GM12878 (cell line): ENCODE data around the gene PLCB4. TPM values are rescaled to one million over a fixed set of nuclear protein-coding genes. Genes with fewer than 3 reads are reported as not detected.

ENCODE experiments used
- ATAC-seq: fragments of 200-7000 bp; cut with Tn5 transposase; 3 replicates; pipeline ENCODE4 v1.9.1; 2020; ENCODE audit warnings: mild to moderate bottlenecking, moderate library complexity
- BruUV-seq: library from RNA; stranded (reverse); fragments of 400-500 nt; replicated peaks from 2 replicates; lab custom pipeline; 2021; lab: Mats Ljungman, UMichigan
- CTCF ChIA-PET: fragments of 300-600 bp; sonication (Branson Sonifier 250); formaldehyde crosslinking; extraction: SDS; loops from one replicate; lab custom pipeline; 2021; ENCODE audit warnings: inconsistent platforms; lab: Yijun Ruan, JAX
- POLR2A ChIA-PET: fragments of 350-600 bp; formaldehyde crosslinking; extraction: SDS; loops from one replicate; lab custom pipeline; 2021; ENCODE audit warnings: inconsistent platforms; lab: Charles Lee
- RAD21 ChIA-PET: fragments of 300-600 bp; sonication (Branson Sonifier 250); formaldehyde crosslinking; loops from one replicate; lab custom pipeline; 2023; ENCODE audit warnings: antibody characterized with exemption; ENCODE audit not compliant: unreplicated experiment; lab: Charles Lee
- SMC1A ChIA-PET: fragments of 300-600 bp; sonication (Branson Sonifier 250); formaldehyde crosslinking; loops from one replicate; lab custom pipeline; 2023; ENCODE audit not compliant: unreplicated experiment, uncharacterized antibody; lab: Charles Lee
- DNase-seq: peaks from one replicate; pipeline ENCODE4 v3.0.0-alpha.2; 2011; ENCODE audit warnings: low read depth, low spot score
- FAIRE-seq: peaks from 3 replicates; lab custom pipeline; 2011; peaks lifted over from hg19 to GRCh38; lab: Jason Lieb, UNC
- H2AFZ ChIP-seq: 2 replicates; pipeline ENCODE4 v1.6.0; 2011; ENCODE audit warnings: low read depth, low read length, control low read depth; ENCODE audit not compliant: control insufficient read depth
- H3K27ac ChIP-seq: 2 replicates; pipeline ENCODE4 v1.5.1; 2011; ENCODE audit warnings: control low read depth; ENCODE audit not compliant: control insufficient read depth, insufficient read depth
- H3K27me3 ChIP-seq, 2 experiments: replicated peaks in 1 of 2; 2 replicates each; pipeline versions ENCODE4 v1.6.0 to v1.6.1; 2011; ENCODE audit warnings: low read length in 1 of 2; ENCODE audit not compliant: control insufficient read depth in 2 of 2, insufficient read depth in 2 of 2
- H3K36me3 ChIP-seq, 2 experiments: 2 replicates each; pipeline ENCODE4 v1.5.1; 2011; ENCODE audit warnings: low read length in 1 of 2; ENCODE audit not compliant: control insufficient read depth in 2 of 2, insufficient read depth in 2 of 2
- H3K4me1 ChIP-seq: 2 replicates; pipeline ENCODE4 v1.6.1; 2011; ENCODE audit warnings: mild to moderate bottlenecking, low read length, moderate library complexity, mixed read lengths; ENCODE audit not compliant: control insufficient read depth, insufficient read depth
- H3K4me2 ChIP-seq: 2 replicates; pipeline ENCODE4 v1.6.0; 2011; ENCODE audit warnings: control low read depth; ENCODE audit not compliant: control insufficient read depth, insufficient read depth
- H3K4me3 ChIP-seq: fragments of 200-600 bp; sonication (generic); 2 replicates; pipeline ENCODE4 v1.5.1; 2016
- H3K79me2 ChIP-seq: 2 replicates; pipeline ENCODE4 v1.6.0; 2011; ENCODE audit warnings: low read length; ENCODE audit not compliant: control insufficient read depth, insufficient read depth
- H3K9ac ChIP-seq: 2 replicates; pipeline ENCODE4 v1.8.0; 2011; ENCODE audit warnings: low read length, control low read depth, mixed read lengths; ENCODE audit not compliant: control insufficient read depth, insufficient read depth
- H3K9me3 ChIP-seq: replicated peaks from 3 replicates; pipeline ENCODE4 v1.5.1; 2011; ENCODE audit warnings: mild to moderate bottlenecking, low read length; ENCODE audit not compliant: control insufficient read depth, insufficient read depth
- H4K20me1 ChIP-seq: 2 replicates; pipeline ENCODE4 v1.6.0; 2011; ENCODE audit not compliant: control insufficient read depth, insufficient read depth
- ATF7 ChIP-seq: fragments of 450-650 bp; IDR thresholded peaks from 2 replicates; pipeline ENCODE4 v1.6.1; 2016; ENCODE audit warnings: low read depth, mild to moderate bottlenecking
- ELK1 ChIP-seq: IDR thresholded peaks from 2 replicates; pipeline ENCODE4 v1.6.1; 2012; ENCODE audit warnings: low read depth, low read length, improper control_type of control experiment
- HDAC2 ChIP-seq: fragments of 200-600 bp; sonication (generic); IDR thresholded peaks from 2 replicates; pipeline ENCODE4 v1.6.1; 2017
- HDAC6 ChIP-seq: fragments of 200-600 bp; sonication (generic); IDR thresholded peaks from one replicate; pipeline ENCODE4 v1.8.0; 2017; ENCODE audit warnings: antibody characterized with exemption; ENCODE audit not compliant: unreplicated experiment
- POLR2AphosphoS5 ChIP-seq: IDR thresholded peaks from 2 replicates; pipeline ENCODE4 v1.6.1; 2011; ENCODE audit warnings: mild to moderate bottlenecking, low read length, inconsistent platforms
- SMAD1 ChIP-seq: fragments of 450-650 bp; IDR thresholded peaks from 2 replicates; pipeline ENCODE4 v1.6.1; 2018; ENCODE audit warnings: mild to moderate bottlenecking, low read depth; ENCODE audit not compliant: partially characterized antibody
- SUPT20H ChIP-seq: IDR thresholded peaks from 2 replicates; pipeline ENCODE4 v1.6.1; 2011; ENCODE audit warnings: low read depth, mild to moderate bottlenecking, low read length, moderate library complexity, borderline replicate concordance; ENCODE audit not compliant: control insufficient read depth
- ZBTB11 ChIP-seq: fragments of 450-650 bp; formaldehyde crosslinking; IDR thresholded peaks from 2 replicates; pipeline ENCODE4 v1.5.0; 2022; ENCODE audit warnings: mild to moderate bottlenecking, missing genetic modification characterization
- ZNF592 ChIP-seq: fragments of 450-650 bp; IDR thresholded peaks from 2 replicates; pipeline ENCODE4 v1.6.1; 2017; ENCODE audit warnings: mild to moderate bottlenecking, moderate library complexity
- WGBS: methylation state at CpG from one replicate; pipeline ENCODE4 v1.1.6; 2016; ENCODE audit warnings: low lambda C conversion rate; ENCODE audit not compliant: insufficient replicate concordance, insufficient coverage; ENCODE audit errors: missing lambda C conversion rate; 5-methylcytosine and 5-hydroxymethylcytosine counted together
- in situ Hi-C: fragments of 300-500 bp; cut with MboI; formaldehyde crosslinking; loops from 9 replicates; pipeline ENCODE4 v1.14.3; 2018; ENCODE audit warnings: mixed read lengths
- intact Hi-C: fragments of 100-400 bp; cut with micrococcal nuclease; formaldehyde crosslinking; loops from one replicate; pipeline ENCODE4 v1.14.2; 2022; ENCODE audit not compliant: unreplicated experiment
- polyA plus RNA-seq, 11 experiments: library from polyadenylated mRNA; depleted of rRNA in 4 of 11; unstranded in 6 of 11; stranded (reverse) in 5 of 11; fragments of >200 nt; fragmentation: Nextera tagmentation in 4 of 11; fragmentation: Illumina TruSeq in 1 of 11; extraction: Ambion mirVana in 4 of 11; extraction: Trizol in 1 of 11; gene quantifications; 1 replicate in 1 of 11; 2 replicates in 10 of 11; pipeline versions ENCODE4 v1.2.1 to v1.2.3, GENCODE V29; 2011 to 2016; ENCODE audit warnings: inconsistent platforms in 2 of 11, missing spikeins in 2 of 11, low read depth in 1 of 11
- total RNA-seq, 4 experiments: library from RNA; depleted of rRNA in 3 of 4; stranded (reverse); fragments of >200 nt in 3 of 4; fragmentation: Illumina TruSeq in 1 of 4; extraction: Trizol in 1 of 4; gene quantifications; 2 replicates each; pipeline versions ENCODE4 v1.2.1 to v1.2.3, GENCODE V29; 2013 to 2021
- TF ChIP-seq, protein P1 (sequence below): fragments of 450-650 bp; IDR thresholded peaks from 2 replicates; pipeline ENCODE4 v1.6.1; 2017; ENCODE audit warnings: antibody characterized with exemption, mild to moderate bottlenecking, moderate library complexity

The PLCB4 gene
- total and polyA plus RNA-seq, 10 of the 15 experiments (the other 5 are each of a cell fraction or from before 2014, with no cell fraction given): not detected

DNA sequence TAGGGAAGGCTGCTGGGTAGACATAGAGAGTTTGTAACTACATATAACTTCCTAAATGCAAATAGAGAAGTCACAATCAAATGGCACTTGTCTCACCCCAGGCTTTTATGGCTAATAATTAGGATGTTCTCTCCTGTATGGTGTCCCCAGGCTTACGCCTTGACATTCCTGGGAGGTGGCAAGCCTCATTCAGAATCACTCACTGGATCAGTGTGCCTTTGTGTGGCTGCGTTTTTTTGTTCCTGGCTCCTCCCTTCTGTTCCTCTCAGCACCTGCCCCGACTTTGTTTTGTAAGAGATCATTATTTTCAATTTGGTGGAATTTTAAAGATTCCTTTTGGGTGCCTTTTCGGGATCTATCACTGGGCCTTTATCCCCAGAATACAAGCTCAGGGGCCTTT lies 451.2 kb downstream of the PLCB4 start:
- no TSS peak for BruUV-seq
- Histone ChIP-seq H3K9me3 (no peaks in the 10 kb centered on the region; the same call in 2 of the 3 replicates), H3K4me3 (no peak overlapping the region), H3K27me3 (peaks cover 2 to 12% of the 10 kb centered on the region in 2 experiments), H3K9ac (no peak overlapping the region), H4K20me1 (no peaks in the 10 kb centered on the region), H3K36me3 (no peaks in the 10 kb centered on the region; a peak in 1 of 4 replicates), H2AFZ (no peak overlapping the region), H3K4me2 (no peak overlapping the region), H3K27ac (no peak overlapping the region), H3K4me1 (peaks cover 6% of the 10 kb centered on the region; the same call in 1 of the 2 replicates), H3K79me2 (peaks cover 14% of the 10 kb centered on the region)
- CTCF ChIA-PET: interaction anchor here (1.1 kb wide), 1 partner anchor 89 kb away, joined by 4 read pairs; no protein-coding TSS in a partner anchor
- POLR2A ChIA-PET: no interaction called here
- ATAC-seq (no peak), DNase-seq (no peak), FAIRE-seq (no peak)
- WGBS: 18% methylated on average over 4 of the region's 4 CpGs
- intact Hi-C loops (no loop called here), in situ Hi-C loops (no loop called here)
- SMC1A ChIA-PET: no interaction called here
- TF ChIP-seq ZNF592 (no peak), SUPT20H (no peak), ATF7 (no peak), ELK1 (no peak), SMAD1 (no peak), ZBTB11 (no peak), POLR2AphosphoS5 (no peak), HDAC6 (no peak), HDAC2 (no peak)
- TF ChIP-seq, protein P1, sequence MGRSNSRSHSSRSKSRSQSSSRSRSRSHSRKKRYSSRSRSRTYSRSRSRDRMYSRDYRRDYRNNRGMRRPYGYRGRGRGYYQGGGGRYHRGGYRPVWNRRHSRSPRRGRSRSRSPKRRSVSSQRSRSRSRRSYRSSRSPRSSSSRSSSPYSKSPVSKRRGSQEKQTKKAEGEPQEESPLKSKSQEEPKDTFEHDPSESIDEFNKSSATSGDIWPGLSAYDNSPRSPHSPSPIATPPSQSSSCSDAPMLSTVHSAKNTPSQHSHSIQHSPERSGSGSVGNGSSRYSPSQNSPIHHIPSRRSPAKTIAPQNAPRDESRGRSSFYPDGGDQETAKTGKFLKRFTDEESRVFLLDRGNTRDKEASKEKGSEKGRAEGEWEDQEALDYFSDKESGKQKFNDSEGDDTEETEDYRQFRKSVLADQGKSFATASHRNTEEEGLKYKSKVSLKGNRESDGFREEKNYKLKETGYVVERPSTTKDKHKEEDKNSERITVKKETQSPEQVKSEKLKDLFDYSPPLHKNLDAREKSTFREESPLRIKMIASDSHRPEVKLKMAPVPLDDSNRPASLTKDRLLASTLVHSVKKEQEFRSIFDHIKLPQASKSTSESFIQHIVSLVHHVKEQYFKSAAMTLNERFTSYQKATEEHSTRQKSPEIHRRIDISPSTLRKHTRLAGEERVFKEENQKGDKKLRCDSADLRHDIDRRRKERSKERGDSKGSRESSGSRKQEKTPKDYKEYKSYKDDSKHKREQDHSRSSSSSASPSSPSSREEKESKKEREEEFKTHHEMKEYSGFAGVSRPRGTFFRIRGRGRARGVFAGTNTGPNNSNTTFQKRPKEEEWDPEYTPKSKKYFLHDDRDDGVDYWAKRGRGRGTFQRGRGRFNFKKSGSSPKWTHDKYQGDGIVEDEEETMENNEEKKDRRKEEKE: no peak
- RAD21 ChIA-PET: no interaction called here
